Progenitor cell of endocrine pancreas (in vitro differentiated cells): ENCODE results near the gene PTPRT. TPM values are rescaled to one million over a fixed set of nuclear protein-coding genes. Genes with fewer than 3 reads are reported as not detected.

Experiments
- DNase-seq: peaks from one replicate; pipeline ENCODE4 v3.0.0; 2021; ENCODE audit warnings: low spot score; ENCODE audit not compliant: unreplicated experiment
- H3K27ac Mint-ChIP-seq: 2 replicates; pipeline ENCODE4 v1.8.0; 2021; ENCODE audit warnings: mild to moderate bottlenecking, moderate library complexity, mixed read lengths
- H3K27me3 Mint-ChIP-seq: 2 replicates; pipeline ENCODE4 v1.8.0; 2021; ENCODE audit warnings: mixed read lengths
- H3K36me3 Mint-ChIP-seq: 2 replicates; pipeline ENCODE4 v1.8.0; 2022; ENCODE audit warnings: mixed read lengths; ENCODE audit not compliant: insufficient read depth
- H3K4me1 Mint-ChIP-seq: 2 replicates; pipeline ENCODE4 v1.8.0; 2021; ENCODE audit warnings: low read depth, mixed read lengths
- H3K4me3 Mint-ChIP-seq: 2 replicates; pipeline ENCODE4 v1.8.0; 2021; ENCODE audit warnings: low read depth, mild to moderate bottlenecking, moderate library complexity, mixed read lengths
- H3K9me3 Mint-ChIP-seq: 2 replicates; pipeline ENCODE4 v1.8.0; 2021; ENCODE audit warnings: low read depth, mixed read lengths
- total RNA-seq: library from RNA; stranded (reverse); gene quantifications from 2 replicates; pipeline ENCODE4 v1.2.1, GENCODE V29; 2021
- TF ChIP-seq, protein P1 (sequence below): fragments of 200-600 bp; sonication (generic); IDR thresholded peaks from one replicate; pipeline ENCODE4 v1.5.0; 2021; ENCODE audit warnings: antibody characterized with exemption, mild to moderate bottlenecking; ENCODE audit not compliant: unreplicated experiment

PTPRT gene
- total RNA-seq, 1 donor from 2014 or later: 65.9 TPM

DNA sequence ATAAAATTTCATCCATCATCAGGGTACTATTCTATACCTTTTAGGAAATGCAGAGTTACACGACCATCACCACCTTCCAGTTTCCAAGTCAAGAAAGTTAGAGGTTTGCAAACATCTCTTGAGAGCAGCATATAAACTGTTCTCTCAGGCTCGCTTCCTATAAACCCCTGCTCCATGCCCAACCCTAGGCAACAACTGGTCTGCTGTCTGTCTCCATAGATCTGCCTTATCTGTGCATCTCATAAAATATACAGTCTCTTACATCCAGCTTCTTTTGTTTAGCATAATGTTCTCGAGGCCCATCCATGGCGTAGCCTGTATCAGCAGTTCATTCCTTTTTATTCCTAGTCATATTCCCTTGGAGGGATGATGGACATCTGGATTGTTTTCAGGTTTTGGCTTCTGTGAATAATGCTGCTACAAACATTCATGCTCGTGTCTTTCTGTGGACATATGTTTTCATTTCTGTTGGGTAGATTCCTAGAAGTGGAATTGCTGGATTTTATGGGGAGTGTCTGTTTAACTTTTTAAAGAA lies 6.1 kb downstream of the PTPRT start:
- peaks cover 25% of the 10 kb centered on the region for H3K36me3 Mint-ChIP-seq
- TF ChIP-seq, protein P1, sequence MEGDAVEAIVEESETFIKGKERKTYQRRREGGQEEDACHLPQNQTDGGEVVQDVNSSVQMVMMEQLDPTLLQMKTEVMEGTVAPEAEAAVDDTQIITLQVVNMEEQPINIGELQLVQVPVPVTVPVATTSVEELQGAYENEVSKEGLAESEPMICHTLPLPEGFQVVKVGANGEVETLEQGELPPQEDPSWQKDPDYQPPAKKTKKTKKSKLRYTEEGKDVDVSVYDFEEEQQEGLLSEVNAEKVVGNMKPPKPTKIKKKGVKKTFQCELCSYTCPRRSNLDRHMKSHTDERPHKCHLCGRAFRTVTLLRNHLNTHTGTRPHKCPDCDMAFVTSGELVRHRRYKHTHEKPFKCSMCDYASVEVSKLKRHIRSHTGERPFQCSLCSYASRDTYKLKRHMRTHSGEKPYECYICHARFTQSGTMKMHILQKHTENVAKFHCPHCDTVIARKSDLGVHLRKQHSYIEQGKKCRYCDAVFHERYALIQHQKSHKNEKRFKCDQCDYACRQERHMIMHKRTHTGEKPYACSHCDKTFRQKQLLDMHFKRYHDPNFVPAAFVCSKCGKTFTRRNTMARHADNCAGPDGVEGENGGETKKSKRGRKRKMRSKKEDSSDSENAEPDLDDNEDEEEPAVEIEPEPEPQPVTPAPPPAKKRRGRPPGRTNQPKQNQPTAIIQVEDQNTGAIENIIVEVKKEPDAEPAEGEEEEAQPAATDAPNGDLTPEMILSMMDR: no peak
- DNase-seq: no peak
- H3K27me3 Mint-ChIP-seq: peaks cover 5% of the 10 kb centered on the region
- peaks cover 26% of the 10 kb centered on the region for H3K4me1 Mint-ChIP-seq
- no peak overlapping the region for H3K27ac Mint-ChIP-seq
- H3K9me3 Mint-ChIP-seq: no peaks in the 10 kb centered on the region
- H3K4me3 Mint-ChIP-seq: no peak overlapping the region

DNA sequence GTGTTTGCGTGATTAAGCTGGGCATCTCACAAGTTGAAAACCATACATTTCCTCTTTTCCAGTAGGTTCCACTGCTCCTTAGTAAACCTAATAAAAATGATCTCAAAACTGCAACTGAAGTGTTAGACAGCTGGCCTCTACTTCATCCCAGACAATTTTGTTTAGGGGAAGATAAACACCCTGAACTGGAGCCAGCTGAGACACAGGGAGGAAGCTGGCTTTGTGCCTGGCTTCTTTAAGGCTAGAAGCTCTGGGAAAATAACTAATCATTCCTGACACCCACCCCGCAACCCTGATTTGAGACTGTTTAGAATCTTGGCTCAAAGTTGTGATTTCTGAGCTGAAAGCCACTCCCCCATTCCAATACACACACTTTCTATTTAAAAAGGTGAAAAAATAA lies 11.6 kb downstream of the PTPRT start:
- DNase-seq: no peak
- Mint-ChIP-seq H3K27ac (no peak overlapping the region), H3K4me3 (no peak overlapping the region), H3K9me3 (no peaks in the 10 kb centered on the region), H3K4me1 (peaks cover 9% of the 10 kb centered on the region), H3K36me3 (peaks cover 18% of the 10 kb centered on the region), H3K27me3 (no peaks in the 10 kb centered on the region)
- TF ChIP-seq, protein P1: no peak

DNA sequence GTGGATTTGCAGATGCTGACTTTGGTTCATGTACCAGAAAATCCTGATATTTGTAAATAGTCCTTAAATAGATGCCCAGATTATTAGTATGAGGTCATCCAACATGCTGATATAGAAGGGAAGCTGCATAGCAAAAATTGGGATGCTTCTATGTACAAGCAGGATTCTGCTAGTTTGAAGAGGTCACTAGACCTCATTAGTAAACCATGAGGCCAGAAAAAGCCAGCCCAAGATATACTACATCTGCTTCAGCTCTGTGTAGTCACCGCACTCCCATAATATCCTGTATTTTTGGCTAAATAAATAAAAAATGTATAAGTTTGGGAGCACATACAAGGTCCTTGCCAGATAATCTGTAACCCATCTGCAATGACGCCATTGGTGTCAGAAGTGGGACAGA lies 13.0 kb downstream of the PTPRT start:
- DNase-seq: no peak
- Mint-ChIP-seq H3K9me3 (no peaks in the 10 kb centered on the region), H3K27ac (no peak overlapping the region), H3K27me3 (no peaks in the 10 kb centered on the region), H3K4me1 (peaks cover 18% of the 10 kb centered on the region), H3K4me3 (no peak overlapping the region), H3K36me3 (peaks cover 14% of the 10 kb centered on the region)
- TF ChIP-seq, protein P1: no peak

DNA sequence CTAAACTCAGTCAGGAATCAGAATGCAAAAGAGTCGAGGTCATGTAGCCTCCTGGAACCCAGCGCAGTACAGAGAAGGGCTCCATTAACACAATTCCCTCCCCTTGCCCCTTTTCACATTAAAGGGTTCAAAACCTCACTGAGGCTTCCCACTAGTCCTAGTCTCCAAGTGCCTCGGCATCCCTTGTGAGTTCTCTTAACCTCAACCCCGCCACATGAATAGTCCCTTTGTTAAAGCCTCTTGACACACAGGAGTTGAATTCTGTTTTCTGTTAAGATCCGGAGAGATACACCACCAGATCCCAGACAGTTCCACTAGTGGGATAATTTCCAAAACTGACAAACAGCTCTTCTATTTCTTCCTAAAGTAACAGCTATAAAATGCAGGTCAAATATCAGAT lies 17.8 kb downstream of the PTPRT start:
- Mint-ChIP-seq H3K36me3 (no peaks in the 10 kb centered on the region), H3K27ac (no peak overlapping the region), H3K9me3 (no peaks in the 10 kb centered on the region)

DNA sequence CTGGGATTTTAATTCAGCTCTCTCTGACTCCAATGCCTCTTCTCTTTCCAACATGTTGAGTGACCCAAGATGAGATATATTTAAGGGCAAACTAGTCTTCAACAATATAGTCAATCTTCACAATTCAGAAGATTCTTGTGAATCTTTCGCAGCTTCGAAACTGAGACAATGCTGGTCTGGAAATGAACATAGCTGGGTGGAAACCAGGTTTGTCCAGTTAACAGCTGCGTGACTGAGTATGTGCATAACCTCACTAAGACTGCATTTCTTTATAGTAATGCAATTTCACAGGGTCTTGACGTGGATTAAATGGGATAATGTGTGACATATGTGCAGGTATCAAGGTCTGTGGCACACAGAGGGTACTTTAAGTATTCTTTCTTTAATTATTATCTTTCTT lies 18.9 kb downstream of the PTPRT start:
- Mint-ChIP-seq H3K27me3 (no peaks in the 10 kb centered on the region), H3K27ac (no peak overlapping the region), H3K36me3 (peaks cover 1% of the 10 kb centered on the region)

More for the DNA sequence above, 17.8 kb downstream of the PTPRT start:
- TF ChIP-seq, protein P1: no peak
- DNase-seq: no peak
- H3K4me1 Mint-ChIP-seq: peaks cover 23% of the 10 kb centered on the region
- no peak overlapping the region for H3K4me3 Mint-ChIP-seq
- no peaks in the 10 kb centered on the region for H3K27me3 Mint-ChIP-seq

More for the DNA sequence above, 18.9 kb downstream of the PTPRT start:
- no peak for DNase-seq
- peaks cover 25% of the 10 kb centered on the region for H3K4me1 Mint-ChIP-seq
- H3K4me3 Mint-ChIP-seq: no peak overlapping the region
- TF ChIP-seq, protein P1: no peak
- H3K9me3 Mint-ChIP-seq: no peaks in the 10 kb centered on the region
